ENCODE results near the gene BTD. TPM values are rescaled to one million over a fixed set of nuclear protein-coding genes. Genes with fewer than 3 reads are reported as not detected.
A peak's percentile ranks its signal among the peaks of the same experiment; 100 is the strongest.
"Not testable (repeated sequence)": the region's sequence is repeated elsewhere in the genome, so short reads cannot be mapped to it uniquely, and the experiment has no call there.

Gene BTD
- polyA plus RNA-seq, 4 donors, result 18.0 to 24.7 (median 21.0) TPM

DNA sequence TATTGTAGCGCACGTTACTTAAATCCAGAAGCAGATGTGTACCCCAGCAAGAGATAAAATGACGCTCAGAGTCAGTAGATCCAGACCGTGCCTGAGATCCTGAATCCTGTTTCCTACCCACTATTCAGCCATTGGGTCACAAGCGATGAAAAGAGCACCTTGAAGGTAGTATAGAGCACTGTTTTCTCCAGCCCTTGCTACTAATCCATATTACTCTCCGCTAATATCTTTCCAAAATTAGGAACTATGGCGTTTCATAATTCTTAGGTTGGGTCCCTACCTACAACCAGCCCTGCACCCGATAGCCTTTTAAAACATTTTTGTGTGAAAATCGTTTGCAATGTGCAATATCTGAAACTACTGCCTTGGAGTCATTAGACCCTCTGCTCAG is 596 bp downstream of the BTD start:
- DNase-seq (ENCODE audit: low read depth in 4 of 4, low spot score in 2 of 4), result peak in 1 of 4 donors; percentile 3

DNA sequence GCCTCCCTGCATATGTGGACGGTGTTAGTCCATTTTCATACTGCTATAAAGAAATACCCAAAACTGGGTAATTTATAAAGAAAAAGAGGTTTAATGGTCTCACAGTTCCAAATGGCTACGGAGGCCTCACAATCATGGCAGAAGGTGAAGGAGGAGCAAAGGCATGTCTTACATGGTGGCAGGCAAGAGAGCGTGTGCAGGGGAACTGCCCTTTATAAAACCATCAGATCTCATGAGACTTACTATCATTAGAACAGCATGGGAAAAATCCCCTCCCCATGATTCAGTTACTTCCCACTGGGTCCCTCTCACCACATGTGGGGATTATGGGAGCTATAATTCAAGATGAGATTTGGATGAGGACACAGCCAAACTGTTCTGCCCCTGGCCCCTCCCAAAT is 1.3 kb downstream of the BTD start:
- DNase-seq (ENCODE audit: low read depth in 4 of 4, low spot score in 2 of 4), result not testable (repeated sequence)

DNA sequence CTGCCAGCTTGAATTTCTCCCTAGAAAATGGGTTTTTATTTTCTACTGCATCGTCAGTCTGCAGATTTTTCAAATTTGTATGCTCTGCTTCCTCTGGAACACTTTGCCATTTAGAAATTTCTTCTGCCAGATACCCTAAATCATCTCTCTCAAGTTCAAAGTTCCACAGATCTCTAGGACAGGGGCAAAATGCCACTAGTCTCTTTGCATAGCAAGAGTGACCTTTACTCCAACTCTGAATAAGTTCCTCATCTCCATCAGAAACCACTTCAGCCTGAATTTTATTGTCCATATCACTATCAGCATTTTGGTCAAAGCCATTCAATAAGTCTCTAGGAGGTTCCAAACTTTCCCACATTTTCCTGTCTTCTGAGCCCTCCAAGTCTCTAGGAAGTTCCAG is 3.0 kb downstream of the BTD start:
- not testable (repeated sequence) for DNase-seq (ENCODE audit: low read depth in 4 of 4, low spot score in 2 of 4)

DNA sequence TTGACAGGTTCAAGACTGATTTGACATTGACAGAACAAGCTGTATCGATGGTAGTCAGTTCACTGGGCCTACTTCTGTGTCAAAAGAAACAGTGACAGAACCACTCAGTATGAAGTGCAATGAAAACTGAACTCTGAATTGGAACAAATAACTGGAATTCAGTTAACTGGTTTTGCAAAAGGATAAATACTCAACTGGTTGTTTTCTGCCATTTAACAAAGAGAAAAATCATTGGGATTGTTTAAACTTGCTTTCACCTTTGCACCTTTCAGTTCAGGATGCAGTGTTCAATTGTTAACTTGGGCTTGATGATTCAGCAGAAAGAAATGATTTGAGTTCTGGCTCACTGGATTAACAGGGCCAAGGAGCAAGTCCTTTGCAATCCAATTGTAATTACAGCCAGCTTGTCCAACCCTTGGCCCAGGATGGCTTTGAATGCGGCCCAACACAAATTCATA is 4.9 kb downstream of the BTD start:
- DNase-seq (ENCODE audit: low read depth in 4 of 4, low spot score in 2 of 4), result no peak

DNA sequence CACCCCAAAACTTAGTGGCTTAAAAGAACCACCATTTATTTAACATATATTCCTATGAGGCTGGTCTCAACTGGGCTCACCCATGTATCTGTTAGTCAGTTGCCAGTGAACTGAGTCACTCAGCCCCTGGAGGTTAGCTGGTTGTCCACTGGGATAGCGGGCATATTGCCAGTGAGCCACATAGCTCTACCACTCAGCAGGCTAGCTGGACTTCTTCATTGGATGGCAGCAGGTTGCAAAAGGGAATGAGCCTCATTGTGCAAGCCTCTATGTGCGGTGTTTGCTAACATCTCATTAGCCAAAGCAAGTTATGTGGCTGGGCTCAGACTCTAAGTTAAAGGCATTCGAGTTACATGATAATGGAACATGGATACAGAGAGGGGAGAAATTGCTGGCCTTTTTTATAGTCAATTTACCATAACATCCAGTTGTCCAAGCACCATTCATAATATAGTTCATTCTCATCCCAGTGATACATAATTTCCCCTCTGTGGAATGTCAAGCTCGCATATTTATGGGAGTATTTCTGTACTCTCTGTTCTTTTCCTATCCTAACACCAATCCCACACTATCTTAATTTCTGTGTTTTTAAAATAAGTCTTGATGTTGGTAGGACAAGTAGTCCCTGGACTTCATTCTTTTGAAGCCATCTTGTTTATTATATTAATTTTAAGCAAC is 8.7 kb downstream of the BTD start:
- DNase-seq (ENCODE audit: low read depth in 4 of 4, low spot score in 2 of 4), result no peak

DNA sequence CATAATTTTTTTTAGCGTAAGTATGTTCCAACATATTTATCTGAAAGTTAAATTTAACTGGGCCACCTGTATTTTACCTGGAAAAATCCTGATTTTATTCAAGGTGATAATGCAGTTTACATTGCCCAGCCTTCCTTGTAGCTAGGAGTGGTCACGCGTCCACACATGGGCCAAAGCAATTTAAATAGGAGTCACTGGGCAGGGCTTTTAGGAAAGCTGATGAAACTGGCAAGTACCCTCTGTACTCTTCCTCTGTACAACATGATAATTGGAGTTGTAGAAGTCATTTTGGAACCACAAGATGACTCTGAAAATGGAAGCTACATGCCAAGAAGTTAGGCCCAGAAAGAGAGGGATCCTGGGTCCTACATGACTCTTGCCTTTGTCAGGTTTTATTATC is 9.5 kb downstream of the BTD start:
- DNase-seq (ENCODE audit: low read depth in 4 of 4, low spot score in 2 of 4), result no peak

DNA sequence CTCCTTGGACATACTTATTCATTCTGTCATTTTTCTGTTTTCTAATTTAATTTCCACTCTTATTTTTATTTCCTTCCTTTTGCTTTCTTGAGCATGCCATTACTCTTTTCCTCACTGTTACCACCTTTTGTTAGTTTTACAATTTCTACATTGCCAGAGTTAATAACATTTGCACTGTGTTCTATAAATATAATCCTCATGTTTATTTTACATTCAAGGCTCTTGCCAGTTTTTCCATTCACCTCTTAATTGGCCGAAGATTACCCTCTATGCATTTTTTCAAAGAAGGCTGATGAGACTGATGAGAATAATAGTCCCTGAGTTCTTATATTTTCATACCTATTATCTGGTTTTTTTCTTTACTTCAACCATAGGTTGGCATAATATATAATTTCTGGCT is 10.5 kb downstream of the BTD start:
- no peak for DNase-seq (ENCODE audit: low read depth in 4 of 4, low spot score in 2 of 4)

DNA sequence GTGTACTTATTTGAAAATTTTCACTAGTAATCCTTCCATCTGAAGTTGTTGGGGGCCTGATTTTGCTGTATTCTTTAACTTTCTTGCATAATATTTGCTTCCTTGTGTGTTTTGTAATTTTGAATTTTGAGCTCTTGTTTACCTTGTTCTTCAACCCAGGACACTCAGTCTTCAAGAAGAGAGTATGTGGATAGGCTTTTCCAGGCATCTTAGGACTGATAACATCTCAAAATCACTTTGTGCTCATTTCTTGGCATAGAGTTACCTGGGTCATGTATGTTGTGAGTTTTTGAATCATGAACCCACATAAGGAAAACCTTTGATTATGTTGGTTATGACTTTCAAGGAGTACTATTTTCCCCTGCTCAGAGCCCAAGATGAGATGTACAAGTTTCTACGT is 13.4 kb downstream of the BTD start:
- DNase-seq (ENCODE audit: low read depth in 4 of 4, low spot score in 2 of 4), result no peak

DNA sequence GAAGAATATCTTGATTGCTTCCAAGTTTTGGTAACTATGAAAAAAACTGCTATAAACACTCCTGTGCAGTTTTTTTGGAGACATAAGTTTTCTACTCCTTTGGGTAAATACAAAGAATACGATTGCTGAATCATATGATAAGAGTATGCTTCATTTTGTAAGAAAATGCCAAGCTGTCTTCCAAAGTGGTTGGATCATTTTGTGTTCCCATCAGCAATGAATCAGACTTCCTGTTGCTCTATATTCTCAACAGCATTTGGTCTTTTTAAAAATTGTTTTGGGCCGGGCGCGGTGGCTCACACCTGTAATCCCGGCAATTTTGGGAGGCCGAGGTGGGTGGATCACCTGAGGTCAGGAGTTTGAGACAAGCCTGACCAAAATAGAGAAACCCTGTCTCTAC is 14.5 kb downstream of the BTD start:
- no peak for DNase-seq (ENCODE audit: low read depth in 4 of 4, low spot score in 2 of 4)

DNA sequence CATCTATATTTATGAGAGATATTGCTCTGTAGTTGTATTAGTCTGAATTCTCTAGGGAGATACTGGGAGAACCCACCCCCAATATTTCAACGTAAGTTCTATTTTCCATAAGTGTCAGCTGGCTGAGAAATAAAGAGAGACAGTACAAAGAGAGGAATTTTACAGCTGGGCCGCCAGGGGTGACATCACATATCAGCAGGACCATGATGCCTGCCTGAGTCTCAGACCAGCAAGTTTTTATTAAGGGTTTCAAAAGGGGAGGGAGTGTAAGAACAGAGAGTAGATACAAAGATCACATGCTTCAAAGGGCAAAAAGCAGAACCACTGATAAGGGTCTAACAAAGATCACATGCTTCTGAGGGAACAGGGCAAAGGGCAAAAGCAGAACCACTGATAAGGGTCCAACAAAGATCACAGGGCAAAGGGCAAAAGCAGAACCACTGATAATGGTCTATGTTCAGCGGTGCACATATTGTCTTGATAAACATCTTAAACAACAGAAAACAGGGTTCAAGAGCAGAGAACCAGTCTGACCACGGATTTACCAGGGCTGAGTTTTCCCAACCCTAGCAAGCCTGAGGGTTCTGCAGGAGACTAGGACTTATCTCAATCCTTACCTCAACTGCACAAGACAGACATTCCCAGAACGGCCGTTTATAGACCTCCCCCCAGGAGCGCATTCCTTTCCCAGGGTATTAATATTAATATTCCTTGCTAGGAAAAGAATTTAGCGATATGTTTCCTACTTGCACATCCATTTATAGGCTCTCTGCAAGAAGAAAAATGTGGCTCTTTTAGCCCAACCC is 18.3 kb downstream of the BTD start:
- not testable (repeated sequence) for DNase-seq (ENCODE audit: low read depth in 4 of 4, low spot score in 2 of 4)

DNA sequence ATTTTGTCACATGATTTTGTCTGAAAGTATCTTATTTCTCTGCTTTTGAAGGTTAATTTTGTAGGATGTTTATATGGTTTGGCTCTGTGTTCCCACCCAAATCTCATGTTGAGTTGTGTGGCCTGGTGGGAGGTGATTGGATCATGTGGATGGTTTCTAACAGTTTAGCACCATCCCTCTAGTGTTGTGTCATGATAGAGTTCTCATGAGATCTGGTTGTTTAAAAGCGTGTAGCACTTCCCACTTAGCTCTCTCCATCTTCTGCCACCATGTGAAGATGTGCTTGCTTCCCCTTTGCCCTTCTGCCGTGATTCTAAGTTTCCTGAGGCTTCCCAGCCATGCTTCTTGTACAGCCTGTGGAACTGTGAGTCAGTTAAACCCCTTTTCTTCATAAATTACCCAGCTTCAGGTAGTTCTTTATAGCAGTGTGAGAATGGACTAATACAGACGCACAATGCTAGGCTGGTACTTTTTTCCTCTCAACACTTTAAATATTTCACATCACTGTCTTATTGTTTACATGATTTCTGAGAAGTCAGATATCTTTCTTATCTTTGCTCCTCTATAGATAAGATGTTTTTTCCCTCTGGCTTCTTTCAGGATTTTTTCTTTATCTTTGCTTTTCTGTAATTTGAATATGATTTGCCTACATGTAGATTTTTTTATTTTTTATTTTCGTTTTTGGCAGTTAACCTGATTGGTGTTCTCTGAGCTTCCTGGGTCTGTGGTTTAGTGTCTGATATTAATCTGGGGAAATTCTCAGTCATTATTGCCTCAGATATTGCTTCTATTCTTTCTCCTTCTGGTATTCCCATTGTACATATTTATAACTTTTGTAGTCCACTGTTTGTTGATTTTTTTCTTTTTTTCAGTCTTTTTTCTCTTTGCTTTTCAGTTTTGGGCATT is 22.2 kb downstream of the BTD start:
- no peak for DNase-seq (ENCODE audit: low read depth in 4 of 4, low spot score in 2 of 4)

DNA sequence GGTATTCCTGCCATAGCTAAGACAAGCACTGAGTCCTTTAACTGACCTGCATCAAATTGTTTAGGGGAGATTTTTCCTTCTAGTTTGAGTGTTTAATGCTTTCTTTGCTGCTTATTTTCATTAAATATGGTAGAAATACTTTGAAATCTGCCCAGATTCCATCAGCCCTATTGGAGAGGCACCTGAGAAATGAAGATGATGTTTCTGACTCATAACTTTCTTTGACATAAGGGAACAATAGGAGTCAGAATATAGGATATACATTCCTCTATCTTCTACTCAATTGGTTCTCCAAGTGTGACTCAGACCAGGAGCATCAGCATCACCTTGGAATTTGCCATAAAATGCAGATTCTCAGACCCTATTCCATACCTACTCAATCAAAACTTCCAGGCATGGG is 27.4 kb downstream of the BTD start:
- DNase-seq (ENCODE audit: low read depth in 4 of 4, low spot score in 2 of 4), result no peak

DNA sequence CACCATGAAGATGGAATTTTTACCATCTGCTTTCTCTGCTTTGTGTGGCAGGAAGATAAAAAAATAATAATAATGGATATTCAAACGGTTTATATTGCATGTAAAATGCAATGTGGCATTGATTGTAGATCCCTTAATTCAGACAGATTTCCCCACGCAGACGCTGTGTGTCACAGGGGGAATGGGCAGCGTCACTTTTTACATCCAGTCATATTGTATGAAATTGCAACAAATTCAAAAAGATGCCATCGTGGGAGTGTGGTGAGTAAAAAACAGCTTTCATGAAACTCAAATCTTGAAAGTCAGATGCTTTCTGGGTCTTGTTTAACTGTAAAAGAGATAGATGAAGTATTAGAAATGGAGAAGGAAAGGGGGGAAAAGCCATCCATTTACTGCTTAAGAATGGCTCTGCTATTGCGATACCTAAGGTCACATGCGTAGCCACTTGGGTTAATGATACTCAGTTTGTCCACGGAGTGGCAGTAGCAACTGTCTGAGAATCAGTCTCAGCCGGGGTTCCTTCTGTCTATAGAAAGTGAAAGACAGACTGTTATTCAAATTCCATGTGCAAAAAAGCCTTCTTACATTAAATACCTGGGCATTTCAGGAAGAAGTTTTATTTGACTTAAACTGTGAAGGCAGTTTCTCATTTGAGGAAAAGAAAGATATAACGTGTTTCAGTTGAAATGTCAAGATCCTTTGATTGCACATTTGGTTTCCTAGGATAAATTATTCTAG is 28.5 kb downstream of the BTD start:
- DNase-seq (ENCODE audit: low read depth in 4 of 4, low spot score in 2 of 4), result peak in 2 of 4 donors; percentile 40 to 51

DNA sequence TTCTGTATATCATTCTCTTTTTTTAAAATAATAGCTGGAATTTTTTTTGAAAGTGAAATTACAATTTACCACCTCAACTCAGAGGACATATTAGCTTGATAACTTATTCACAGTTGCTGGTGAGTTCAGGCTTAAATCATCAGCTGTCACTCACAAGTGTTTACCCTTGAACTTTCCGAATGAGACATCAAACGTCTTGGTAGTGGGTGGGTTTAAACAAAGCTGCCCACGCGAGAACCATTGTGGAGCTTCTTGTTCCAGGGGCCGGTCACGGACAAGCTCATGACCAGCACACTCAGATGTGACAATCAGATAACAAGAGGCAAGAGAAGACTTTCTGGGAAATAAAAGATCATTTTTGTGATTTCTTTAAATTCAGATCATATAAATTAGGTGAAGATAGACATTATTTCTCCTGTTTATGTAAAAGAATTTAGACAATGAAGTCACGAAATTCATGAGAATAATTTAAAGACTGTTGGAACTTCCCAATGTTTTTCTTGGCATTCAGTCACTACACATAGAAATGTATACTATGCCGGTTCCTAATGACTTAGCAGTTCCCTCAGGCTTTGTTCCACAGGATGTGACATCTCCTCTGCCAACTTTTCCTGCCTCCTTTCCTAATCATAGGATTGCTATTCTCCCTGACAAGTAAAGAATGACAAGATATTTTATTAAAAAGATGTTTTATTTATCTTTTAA is 29.3 kb downstream of the BTD start:
- peak in 2 of 4 donors; percentile 45 to 49 for DNase-seq (ENCODE audit: low read depth in 4 of 4, low spot score in 2 of 4)

DNA sequence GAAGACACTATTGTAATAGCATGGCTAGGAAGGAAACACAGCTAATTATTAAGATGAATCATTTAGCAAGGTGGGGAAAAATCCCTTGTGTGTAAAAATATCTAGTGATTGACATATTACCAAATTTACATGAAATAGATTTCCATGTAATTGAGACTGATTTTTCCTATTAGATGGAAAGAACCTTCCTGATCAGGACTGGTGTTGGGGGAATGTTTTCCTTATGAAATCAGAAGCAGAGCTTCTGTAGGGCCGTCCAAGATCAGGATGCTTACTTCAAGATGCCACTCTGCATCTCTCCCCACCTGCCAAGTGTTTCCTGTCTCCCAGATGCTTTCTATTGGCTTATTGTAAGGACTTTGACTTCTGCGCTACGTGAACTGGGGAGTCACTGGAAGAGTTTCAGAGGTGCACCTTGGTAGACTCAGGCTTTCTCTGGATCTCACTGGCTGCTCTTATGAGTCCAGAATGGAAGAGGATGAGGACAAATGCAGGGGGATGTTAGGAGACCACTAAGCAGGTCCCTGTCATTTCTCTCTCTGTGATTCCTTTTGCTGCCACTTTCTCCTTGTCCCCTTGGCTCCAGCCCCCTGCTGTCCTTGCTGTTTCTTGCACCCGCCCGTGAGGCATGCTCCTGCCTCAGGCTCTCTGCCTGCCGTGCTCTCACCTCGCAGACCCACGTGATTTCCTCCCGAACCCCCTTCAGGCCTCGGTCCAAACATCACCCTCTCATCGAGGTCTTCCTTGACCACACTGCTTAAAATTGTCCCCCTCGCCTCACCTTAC is 30.1 kb downstream of the BTD start:
- no peak for DNase-seq (ENCODE audit: low read depth in 4 of 4, low spot score in 2 of 4)

DNA sequence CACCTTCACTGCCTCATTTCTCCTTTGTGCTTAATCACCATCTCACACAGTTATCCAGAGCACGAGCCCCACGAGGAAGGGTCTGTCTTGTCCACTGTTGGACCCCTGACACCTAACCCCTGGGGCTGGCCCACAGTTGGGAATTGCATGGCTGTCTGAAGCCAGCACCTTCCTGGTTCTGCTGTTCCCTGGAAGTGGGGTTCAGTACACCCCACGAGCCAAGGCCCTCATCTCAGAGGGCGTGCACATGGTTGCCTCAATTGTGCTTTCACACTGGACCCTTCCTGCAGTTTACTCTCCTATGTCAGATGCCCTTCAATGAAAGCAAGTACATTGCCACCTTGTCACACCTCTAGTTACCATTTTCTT is 30.7 kb downstream of the BTD start:
- DNase-seq (ENCODE audit: low read depth in 4 of 4, low spot score in 2 of 4), result no peak

DNA sequence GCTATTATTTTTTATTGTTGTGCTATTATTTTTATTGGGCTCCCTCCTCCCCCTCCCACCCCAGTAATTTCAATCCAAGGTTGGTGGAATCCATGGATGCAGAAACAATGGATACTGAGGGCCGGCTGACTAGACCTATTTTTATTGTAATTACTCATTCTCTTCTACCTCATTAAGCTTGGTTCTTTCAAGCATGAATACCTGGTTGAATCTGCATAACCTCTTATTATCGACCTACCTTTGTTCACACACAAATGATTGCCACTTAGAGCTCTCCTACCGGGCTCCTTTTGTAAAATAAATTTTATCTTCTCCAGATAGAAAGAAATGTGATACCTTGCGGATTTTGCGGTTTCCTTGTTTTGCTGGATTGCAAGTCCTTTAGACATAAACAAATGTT is 31.6 kb downstream of the BTD start:
- DNase-seq (ENCODE audit: low read depth in 4 of 4, low spot score in 2 of 4), result no peak

DNA sequence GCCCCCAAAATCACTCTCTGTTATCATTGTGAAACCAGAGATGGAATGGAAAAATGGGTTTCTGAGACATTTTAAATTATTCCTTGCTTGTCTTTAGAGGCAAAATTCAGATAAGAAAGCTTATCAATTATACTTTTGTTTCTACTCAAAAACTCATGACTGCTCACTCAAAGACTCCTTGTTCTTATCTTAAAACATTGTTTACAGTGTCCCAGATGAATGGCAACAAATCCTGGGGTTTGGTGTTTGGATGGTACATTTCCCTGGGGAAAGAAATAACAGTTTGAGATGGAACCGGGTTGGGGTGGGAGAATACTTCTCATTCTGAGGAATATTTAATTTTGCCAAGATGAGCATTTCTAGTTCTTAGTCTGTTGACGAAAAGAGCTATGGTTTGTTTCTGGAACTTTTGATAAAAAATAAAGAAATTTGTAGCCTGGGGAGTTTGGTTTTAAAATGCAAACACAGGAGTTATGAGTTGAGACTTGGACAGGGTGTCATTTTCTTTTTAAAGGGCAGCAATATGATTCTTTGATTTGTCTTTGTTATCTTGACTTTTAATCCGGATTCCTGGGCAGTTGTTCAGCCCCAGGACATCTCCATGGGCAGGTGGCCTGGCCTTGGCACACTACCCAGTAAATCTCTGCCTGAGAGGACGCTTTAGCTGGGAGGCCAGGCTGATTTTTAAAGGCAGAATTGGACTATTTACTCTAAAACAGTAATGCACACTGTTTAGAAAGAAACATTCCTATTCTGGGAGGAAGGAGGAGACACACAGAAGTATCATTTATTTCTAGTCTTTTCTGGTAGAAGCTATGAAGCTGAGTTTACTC is 32.4 kb downstream of the BTD start:
- DNase-seq (ENCODE audit: low read depth in 4 of 4, low spot score in 2 of 4), result no peak
